K562 (cell line): ENCODE results near the gene GRB14. TPM values are rescaled to one million over a fixed set of nuclear protein-coding genes. Genes with fewer than 3 reads are reported as not detected.

Source experiments
- ATAC-seq: fragments of 200-7000 bp; cut with Tn5 transposase; 3 replicates; pipeline ENCODE4 v1.9.1; 2020; ENCODE audit warnings: moderate library complexity
- BruUV-seq: library from RNA; stranded (reverse); fragments of 400-500 nt; replicated peaks from 2 replicates; lab custom pipeline; 2021; lab: Mats Ljungman, UMichigan
- CTCF ChIA-PET: fragments of 300-600 bp; formaldehyde crosslinking; extraction: SDS; loops from one replicate; lab custom pipeline; 2021; ENCODE audit warnings: low intra/inter-chr PET ratio; lab: Yijun Ruan, JAX
- POLR2A ChIA-PET: fragments of 300-600, 350-650 bp; sonication (Branson Sonifier 250); formaldehyde crosslinking; extraction: SDS; loops from one replicate; lab custom pipeline; 2021; ENCODE audit warnings: antibody characterized with exemption, inconsistent platforms; lab: Yijun Ruan, JAX
- DNase-seq, 4 experiments: peaks; one replicate each; pipeline versions ENCODE4 v3.0.0 to v3.0.0-alpha.2; 2011 to 2018; ENCODE audit warnings: low spot score in 3 of 4, mixed read lengths in 3 of 4; ENCODE audit errors: extremely low read depth in 1 of 4
- FAIRE-seq: peaks from 2 replicates; lab custom pipeline; 2011; peaks lifted over from hg19 to GRCh38; lab: Jason Lieb, UNC
- H2AFZ ChIP-seq: 2 replicates; pipeline ENCODE4 v1.6.0; 2011; ENCODE audit warnings: low read depth, low read length, control low read depth, inconsistent platforms
- H3K27ac ChIP-seq: fragments of 200-600 bp; 3 replicates; pipeline ENCODE4 v1.8.0; 2011; ENCODE audit warnings: low read depth, mild to moderate bottlenecking, control low read depth, inconsistent platforms, low read length, moderate library complexity, mixed read lengths; ENCODE audit errors: extremely low read depth
- H3K27me3 ChIP-seq, 2 experiments: fragments of 300-600 bp in 1 of 2; 2 replicates in 1 of 2; 3 replicates in 1 of 2; pipeline versions ENCODE4 v1.6.0 to v1.8.0; 2011; ENCODE audit warnings: inconsistent platforms in 2 of 2, low read length in 2 of 2, mild to moderate bottlenecking in 1 of 2, mixed read lengths in 1 of 2, moderate library complexity in 1 of 2; ENCODE audit not compliant: control insufficient read depth in 2 of 2, insufficient read depth in 2 of 2
- H3K36me3 ChIP-seq: fragments of 300-600 bp; 3 replicates; pipeline ENCODE4 v1.8.0; 2011; ENCODE audit warnings: mild to moderate bottlenecking, low read length, inconsistent platforms; ENCODE audit not compliant: control insufficient read depth, insufficient read depth
- H3K4me1 ChIP-seq, 2 experiments: fragments of 200-600 bp in 1 of 2; replicated peaks in 1 of 2; 2 replicates in 1 of 2; 3 replicates in 1 of 2; pipeline versions ENCODE4 v1.5.1 to v1.8.0; 2011; ENCODE audit warnings: inconsistent platforms in 2 of 2, low read length in 2 of 2, mild to moderate bottlenecking in 1 of 2, mixed read lengths in 1 of 2, moderate library complexity in 1 of 2; ENCODE audit not compliant: control insufficient read depth in 2 of 2, insufficient read depth in 2 of 2
- H3K4me2 ChIP-seq: 2 replicates; pipeline ENCODE4 v1.6.1; 2011; ENCODE audit warnings: low read length, control low read depth, inconsistent platforms, mixed read lengths; ENCODE audit not compliant: insufficient read depth
- H3K4me3 ChIP-seq: fragments of 200-600 bp; sonication (generic), shearing (Covaris generic); 2 replicates; pipeline ENCODE4 v1.5.1; 2016; ENCODE audit warnings: control low read depth, inconsistent platforms
- H3K79me2 ChIP-seq: fragments of 200-600 bp; 3 replicates; pipeline ENCODE4 v1.8.0; 2011; ENCODE audit warnings: low read length, inconsistent platforms; ENCODE audit not compliant: control insufficient read depth, insufficient read depth
- H3K9ac ChIP-seq, 2 experiments: 2 replicates each; pipeline versions ENCODE4 v1.6.0 to v1.6.1; 2011; ENCODE audit warnings: low read depth in 2 of 2, low read length in 2 of 2, control low read depth in 1 of 2, inconsistent platforms in 1 of 2, mild to moderate bottlenecking in 1 of 2, mixed read lengths in 1 of 2; ENCODE audit not compliant: insufficient read depth in 1 of 2
- H3K9me1 ChIP-seq: one replicate; pipeline ENCODE4 v1.6.0; 2011; ENCODE audit warnings: inconsistent platforms, mild to moderate bottlenecking, low read length, moderate library complexity; ENCODE audit not compliant: control insufficient read depth, insufficient read depth
- H3K9me3 ChIP-seq: replicated peaks from 2 replicates; pipeline ENCODE4 v1.5.1; 2011; ENCODE audit warnings: low read depth, low read length, inconsistent platforms; ENCODE audit not compliant: control insufficient read depth, insufficient read depth
- H4K20me1 ChIP-seq: replicated peaks from 2 replicates; pipeline ENCODE4 v1.6.1; 2011; ENCODE audit warnings: low read length, inconsistent platforms, mixed read lengths; ENCODE audit not compliant: control insufficient read depth, insufficient read depth
- ATF7 ChIP-seq: fragments of 450-650 bp; IDR thresholded peaks from 2 replicates; pipeline ENCODE4 v1.7.1; 2014; ENCODE audit warnings: mild to moderate bottlenecking, moderate library complexity
- CUX1 ChIP-seq: fragments of 200-800 bp; sonication (Bioruptor generic); IDR thresholded peaks from 2 replicates; pipeline ENCODE4 v1.6.1; 2016; ENCODE audit warnings: missing genetic modification characterization, missing compliant biosample characterization
- POLR3G ChIP-seq: IDR thresholded peaks from 2 replicates; pipeline ENCODE4 v1.6.1; 2011; ENCODE audit not compliant: insufficient read length, insufficient replicate concordance; ENCODE audit errors: extremely low read depth
- STAT5A ChIP-seq: IDR thresholded peaks from 2 replicates; pipeline ENCODE4 v1.6.1; 2012; ENCODE audit warnings: low read length, inconsistent platforms, borderline replicate concordance
- ZNF785 ChIP-seq: fragments of 250-450 bp; sonication (Bioruptor Pico); IDR thresholded peaks from 2 replicates; pipeline ENCODE4 v1.4.0; 2020; ENCODE audit warnings: mild to moderate bottlenecking
- WGBS: fragments of 100-300 bp; shearing (Covaris generic); methylation state at CpG from one replicate; pipeline ENCODE4 v1.1.6; 2016; ENCODE audit warnings: low coverage, mixed read lengths; ENCODE audit not compliant: insufficient coverage; ENCODE audit errors: missing lambda C conversion rate; 5-methylcytosine and 5-hydroxymethylcytosine counted together
- in situ Hi-C: fragments of 300-500 bp; cut with MboI; formaldehyde crosslinking; loops from 4 replicates; pipeline ENCODE4 v1.15.0; 2018; ENCODE audit warnings: inconsistent platforms, mixed read lengths
- intact Hi-C: fragments of 100-400 bp; cut with micrococcal nuclease; formaldehyde crosslinking; loops from 2 replicates; pipeline ENCODE4 v1.14.2; 2022
- polyA plus RNA-seq, 8 experiments: library from polyadenylated mRNA; depleted of rRNA in 4 of 8; stranded (reverse) in 5 of 8; unstranded in 3 of 8; fragments of >200 nt; fragmentation: Nextera tagmentation in 2 of 8; fragmentation: Illumina TruSeq in 1 of 8; extraction: Ambion mirVana in 2 of 8; extraction: Trizol in 1 of 8; gene quantifications; 2 replicates each; pipeline versions ENCODE4 v1.2.1 to v1.2.3, GENCODE V29; 2011 to 2014; ENCODE audit warnings: inconsistent platforms in 1 of 8, missing spikeins in 1 of 8
- total RNA-seq, 7 experiments: library from RNA; depleted of rRNA in 6 of 7; stranded (reverse); fragments of >200 nt in 6 of 7; fragmentation: Illumina TruSeq in 2 of 7; extraction: Trizol in 2 of 7; gene quantifications; 2 replicates each; pipeline versions ENCODE4 v1.2.1 to v1.2.3, GENCODE V29; 2011 to 2021; ENCODE audit warnings: low replicate concordance in 1 of 7

GRB14 gene
- total and polyA plus RNA-seq, 9 of the 15 experiments (the other 6 are each of a cell fraction or from before 2014, with no cell fraction given) = not detected

DNA sequence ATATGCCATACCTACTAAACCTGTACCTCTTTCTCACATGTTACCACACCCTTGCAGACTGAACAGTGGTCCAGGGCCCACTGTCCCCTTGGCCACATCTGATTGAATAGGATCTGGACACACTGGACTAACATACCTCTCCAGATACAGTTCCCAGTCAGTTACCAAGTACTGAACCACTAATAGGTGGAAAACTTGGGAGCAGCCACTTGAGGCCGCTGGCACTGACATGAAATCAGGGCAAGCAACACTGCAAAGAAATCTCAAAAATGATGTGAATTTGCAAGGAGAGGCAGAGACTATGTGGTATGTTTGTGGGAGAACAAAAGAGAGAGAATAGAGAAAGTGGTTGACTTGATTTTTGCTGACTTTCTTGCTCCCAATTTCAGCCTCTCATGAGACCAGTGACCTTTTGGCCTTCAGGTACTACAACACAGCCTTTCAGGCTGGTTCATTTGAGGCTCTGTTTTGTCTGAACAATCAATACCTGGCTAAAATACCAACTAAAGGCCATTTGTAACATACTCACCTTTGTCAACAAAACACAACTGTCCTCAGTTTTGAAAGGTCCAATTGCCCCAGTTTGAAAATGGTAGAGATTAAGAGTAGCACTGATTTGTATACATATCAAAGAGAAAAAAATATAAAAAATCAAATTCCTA, 7.8 kb downstream of the GRB14 start:
- Histone ChIP-seq H3K4me3 (no peak overlapping the region), H3K9me1 (no peaks in the 10 kb centered on the region), H3K36me3 (no peaks in the 10 kb centered on the region), H3K9ac (no peak overlapping the region), H3K4me2 (no peak overlapping the region), H3K27ac (no peak overlapping the region), H3K9me3 (no peaks in the 10 kb centered on the region), H3K27me3 (no peaks in the 10 kb centered on the region), H4K20me1 (no peaks in the 10 kb centered on the region), H3K4me1 (no peaks in the 10 kb centered on the region), H3K79me2 (no peaks in the 10 kb centered on the region), H2AFZ (no peak overlapping the region)
- intact Hi-C loops (no loop called here), in situ Hi-C loops (no loop called here)
- DNase-seq = no peak
- no peak for TF ChIP-seq POLR3G
- no peak for TF ChIP-seq ZNF785 (CRISPR knock-in tag)
- TF ChIP-seq ATF7 = no peak
- TF ChIP-seq STAT5A = no peak
- no peak for TF ChIP-seq CUX1 (CRISPR knock-in tag)
- FAIRE-seq = no peak
- 11% methylated on average over 1 of the region's 1 CpG for WGBS
- CTCF ChIA-PET = no interaction called here
- no TSS peak for BruUV-seq
- POLR2A ChIA-PET = no interaction called here
- ATAC-seq = no peak
